Hematopoietic multipotent progenitor cell treated with erythropoietin and hydrocortisone succinate and interleukin-3 and kit ligand, for 17 days (in vitro differentiated cells): Measurements from ENCODE around the gene SGPL1.
"Not testable (repeated sequence)": the region's sequence is repeated elsewhere in the genome, so short reads cannot be mapped to it uniquely, and the experiment has no call there.

ENCODE experiments used
- DNase-seq: peaks from one replicate; pipeline ENCODE4 v3.0.0-alpha.2; 2015; ENCODE audit warnings: low spot score

Gene SGPL1

GRCh38 chr10:70906953-70907636, 91.3 kb downstream of the SGPL1 start:
- DNase-seq: no peak

- no peak for DNase-seq
Observed at GRCh38 chr10:70907637-70908405, 92.1 kb downstream of the SGPL1 start.

GRCh38 chr10:70908406-70909296, 92.9 kb downstream of the SGPL1 start:
- no peak for DNase-seq

GRCh38 chr10:70909326-70909935, 93.7 kb downstream of the SGPL1 start:
- no peak for DNase-seq

GRCh38 chr10:70910486-70911341, 95.0 kb downstream of the SGPL1 start:
- no peak for DNase-seq

GRCh38 chr10:70911386-70911785, 95.6 kb downstream of the SGPL1 start:
- no peak for DNase-seq

GRCh38 chr10:70912556-70912955, 96.8 kb downstream of the SGPL1 start:
- DNase-seq: no peak

- no peak for DNase-seq
Observed at GRCh38 chr10:70913191-70913892, 97.6 kb downstream of the SGPL1 start.

- no peak for DNase-seq
Observed at GRCh38 chr10:70913893-70914240, 98.1 kb downstream of the SGPL1 start.

GRCh38 chr10:70914316-70914864, 98.6 kb downstream of the SGPL1 start:
- DNase-seq: no peak

- no peak for DNase-seq
Observed at GRCh38 chr10:70915206-70915605, 99.5 kb downstream of the SGPL1 start.

- DNase-seq: no peak
Observed at GRCh38 chr10:70915806-70916205, 100.1 kb downstream of the SGPL1 start.

- DNase-seq: no peak
Observed at GRCh38 chr10:70916241-70916640, 100.5 kb downstream of the SGPL1 start.

GRCh38 chr10:70917226-70917625, 101.5 kb downstream of the SGPL1 start:
- DNase-seq: no peak

- no peak for DNase-seq
Observed at GRCh38 chr10:70917635-70918034, 101.9 kb downstream of the SGPL1 start.

- DNase-seq: no peak
Observed at GRCh38 chr10:70918851-70919530, 103.2 kb downstream of the SGPL1 start.

GRCh38 chr10:70919906-70920305, 104.2 kb downstream of the SGPL1 start:
- not testable (repeated sequence) for DNase-seq

- no peak for DNase-seq
Observed at GRCh38 chr10:70920519-70920918, 104.8 kb downstream of the SGPL1 start.

GRCh38 chr10:70921285-70921684, 105.5 kb downstream of the SGPL1 start:
- DNase-seq: no peak

GRCh38 chr10:70923696-70924095, 107.9 kb downstream of the SGPL1 start:
- DNase-seq: no peak
